Inflammatory macrophage treated with lipopolysaccharide for 1 hour (primary cell): Measurements from ENCODE around the gene KRT82.

ENCODE experiments used
- DNase-seq, 2 donors: peaks; one replicate each; pipeline ENCODE4 v3.0.0-alpha.2; 2020 to 2022

Gene KRT82

DNA sequence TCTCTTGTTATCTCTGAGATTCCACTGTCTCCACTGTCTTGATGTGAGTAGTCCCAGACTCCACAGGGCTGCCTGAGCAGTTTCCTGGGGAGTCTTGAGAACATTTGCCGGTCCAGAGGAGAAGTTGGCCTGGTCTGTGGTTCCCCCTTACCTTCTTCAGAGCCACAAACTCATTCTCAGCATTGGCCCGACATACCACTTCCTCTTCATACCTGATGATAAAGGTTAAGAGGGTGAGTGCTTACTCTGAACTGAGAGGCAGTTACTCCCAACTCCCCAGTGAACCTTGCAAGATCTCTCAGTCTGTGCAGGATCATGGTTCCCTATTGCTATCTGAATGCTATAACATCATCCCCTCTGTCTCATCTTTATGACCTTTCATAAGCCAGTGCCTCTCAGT lies 23.3 kb downstream of the KRT82 start:
- DNase-seq, result no peak

- DNase-seq, result no peak
These were observed 24.9 kb downstream of the KRT82 start for GRCh38 chr12:52381206-52381605.

- peak; percentile 9 to 23 for DNase-seq
These were observed 25.9 kb downstream of the KRT82 start for GRCh38 chr12:52380271-52380694.

GRCh38 chr12:52379536-52379935 lies 26.6 kb downstream of the KRT82 start:
- no peak for DNase-seq

DNA sequence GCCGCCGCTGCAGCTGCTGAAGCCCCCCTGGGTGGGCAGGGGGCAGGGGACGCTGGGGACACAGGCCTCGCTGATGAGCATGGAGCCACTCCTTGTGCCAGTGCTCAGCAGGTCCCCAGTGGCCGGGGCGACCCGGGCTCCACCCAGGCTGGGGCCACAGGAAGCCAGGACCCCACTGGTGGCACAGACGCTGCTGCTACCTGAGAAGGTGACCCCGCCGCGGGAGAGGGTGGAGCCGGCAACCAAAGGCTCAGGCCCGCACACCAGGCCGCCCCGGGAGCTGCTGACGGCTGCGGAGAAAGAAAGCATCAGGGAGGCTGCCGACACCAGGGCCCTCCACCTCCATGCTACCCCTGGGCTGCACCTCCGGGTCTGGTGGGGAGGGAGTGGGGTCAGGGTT lies 28.0 kb downstream of the KRT82 start:
- no peak for DNase-seq

- DNase-seq, result no peak
These were observed 28.9 kb downstream of the KRT82 start for GRCh38 chr12:52377266-52377665.

- DNase-seq, result peak; percentile 60 to 81
These were observed 33.6 kb downstream of the KRT82 start for GRCh38 chr12:52372216-52373154.

DNA sequence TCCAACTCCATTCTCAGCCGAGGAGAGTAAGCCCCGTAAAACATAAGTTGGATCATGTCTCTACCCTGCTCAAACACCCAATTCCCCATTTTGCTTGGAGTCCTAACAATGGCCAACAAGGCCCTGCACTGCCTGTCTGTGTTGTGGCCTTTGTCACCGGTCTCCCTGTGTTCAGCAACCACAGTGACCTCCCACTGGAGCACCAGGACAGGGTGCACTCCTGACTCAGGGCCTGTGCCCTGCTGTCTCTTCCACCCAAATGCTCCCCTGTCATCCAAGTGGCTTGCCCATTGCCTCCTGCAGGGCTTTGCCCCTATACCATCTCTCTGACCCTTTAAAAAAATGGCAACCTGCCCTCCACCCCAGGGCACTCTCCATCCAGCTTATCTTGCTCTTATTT lies 34.4 kb downstream of the KRT82 start:
- no peak for DNase-seq

- no peak for DNase-seq
These were observed 35.1 kb downstream of the KRT82 start for GRCh38 chr12:52370926-52371608.

GRCh38 chr12:52369809-52370208 lies 36.3 kb downstream of the KRT82 start:
- no peak for DNase-seq

DNA sequence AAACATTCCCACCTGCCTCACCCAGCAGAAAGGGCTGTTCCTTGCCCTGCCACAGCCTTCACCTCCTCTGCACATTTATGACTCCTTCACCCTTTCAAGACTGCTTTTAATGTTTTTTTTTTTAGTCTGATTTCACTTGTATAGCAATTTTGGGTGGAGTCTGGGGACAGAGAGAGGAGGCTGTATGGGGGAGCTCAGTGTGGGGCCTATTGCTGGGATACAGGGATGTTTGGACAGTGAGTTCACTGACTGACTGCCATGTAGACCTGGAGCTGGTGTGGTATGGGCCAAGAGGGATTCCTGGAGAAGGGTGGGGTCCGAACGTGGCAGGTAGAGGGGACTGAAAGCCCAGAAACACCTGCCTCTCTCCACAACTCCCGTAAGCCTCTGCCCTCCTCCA lies 36.9 kb downstream of the KRT82 start:
- DNase-seq, result no peak

DNA sequence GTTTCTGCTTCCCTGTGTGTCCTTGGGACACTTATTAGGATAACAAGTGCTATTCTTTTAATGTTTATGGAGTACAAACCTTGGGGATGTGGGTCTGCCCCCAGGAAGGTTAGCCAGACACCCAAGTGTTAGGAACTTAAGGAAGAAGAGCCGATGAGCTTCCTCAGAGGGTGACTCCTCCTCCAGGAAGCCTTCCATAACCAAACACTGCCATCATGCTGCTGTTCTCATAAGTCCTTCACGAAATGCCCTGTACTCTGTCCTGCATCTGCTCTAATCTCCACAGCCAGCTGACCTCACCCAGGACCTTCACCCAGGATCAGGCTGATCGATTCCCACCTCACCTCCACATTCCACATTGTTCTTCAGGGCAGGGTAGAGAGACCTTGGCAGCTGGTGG lies 37.6 kb downstream of the KRT82 start:
- DNase-seq, result no peak

DNA sequence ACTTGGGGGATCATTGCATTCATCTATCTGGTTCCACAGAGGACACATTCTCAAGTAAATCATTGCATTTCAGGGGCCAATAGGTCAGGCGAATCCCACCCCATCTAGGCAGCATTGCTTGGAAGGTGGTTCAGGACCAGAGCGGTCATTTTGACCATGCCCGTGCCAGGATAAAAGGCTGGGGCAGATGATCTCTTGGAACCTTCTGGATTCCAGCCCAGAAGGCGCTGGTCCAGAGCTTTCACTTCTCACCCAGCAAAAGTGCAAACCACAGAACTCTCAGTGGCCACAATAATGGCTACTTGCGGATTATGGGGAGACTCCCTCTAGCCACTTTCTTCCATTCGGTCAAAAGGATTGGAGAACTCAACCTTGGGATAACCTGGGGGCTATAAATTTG lies 38.3 kb downstream of the KRT82 start:
- DNase-seq, result no peak

GRCh38 chr12:52366738-52367485 lies 39.2 kb downstream of the KRT82 start, which contains the start of gene KRT85:
Gene KRT85 (minus strand): TSS chr12:52367481. CDS start chr12:52367405, 76 bp downstream.
- DNase-seq, result no peak

GRCh38 chr12:52364901-52365489 lies 41.1 kb downstream of the KRT82 start:
- no peak for DNase-seq

- no peak for DNase-seq
These were observed 42.1 kb downstream of the KRT82 start for GRCh38 chr12:52364061-52364460.

GRCh38 chr12:52363111-52363679 lies 42.9 kb downstream of the KRT82 start:
- no peak for DNase-seq

DNA sequence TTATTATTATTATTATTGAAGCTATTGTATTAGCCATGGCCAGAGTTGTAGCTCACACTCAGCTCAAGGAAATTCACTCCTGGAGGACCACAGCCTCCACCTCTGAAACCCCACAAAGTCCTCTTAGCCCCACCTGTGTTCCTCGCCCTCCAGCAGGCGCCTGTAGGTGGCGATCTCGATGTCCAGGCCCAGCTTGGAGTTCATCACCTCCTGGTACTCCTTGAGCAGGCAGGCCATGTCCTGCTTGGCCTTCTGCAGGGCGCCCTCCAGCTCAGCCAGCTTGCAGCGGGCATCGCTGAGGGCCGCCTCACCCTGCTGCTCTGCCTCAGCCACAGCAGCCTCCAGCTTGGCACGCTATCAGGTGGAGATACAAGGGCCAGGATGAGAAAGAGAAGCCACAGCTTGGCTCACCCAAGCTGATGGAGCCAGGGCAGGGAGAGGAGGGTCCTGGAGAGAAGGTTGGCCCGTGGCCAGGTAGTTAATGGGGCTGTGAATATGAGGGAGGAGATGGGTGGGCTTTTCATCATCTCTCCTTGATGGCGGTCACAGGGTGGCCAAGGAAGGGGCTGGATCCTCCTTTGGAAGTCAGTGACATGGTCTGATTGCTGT lies 43.9 kb downstream of the KRT82 start:
- DNase-seq, result no peak

GRCh38 chr12:52361553-52361952 lies 44.6 kb downstream of the KRT82 start:
- DNase-seq, result no peak

- DNase-seq, result no peak
These were observed 45.4 kb downstream of the KRT82 start for GRCh38 chr12:52360663-52361271.

- no peak for DNase-seq
These were observed 46.0 kb downstream of the KRT82 start for GRCh38 chr12:52360106-52360662.
